Activated CD8-positive, alpha-beta T cell treated with anti-CD3 and anti-CD28 coated beads for 36 hours (primary cell): ENCODE results near the gene KLF5. TPM values are rescaled to one million over a fixed set of nuclear protein-coding genes. Genes with fewer than 3 reads are reported as not detected.

Experiments
- ATAC-seq: fragments of 200-7000 bp; cut with Tn5 transposase; one replicate; pipeline ENCODE4 v1.10.0; 2021; ENCODE audit warnings: mild to moderate bottlenecking, moderate library complexity
- CTCF ChIA-PET: fragments of 350-600 bp; sonication (Branson Sonifier 250); formaldehyde crosslinking; loops from one replicate; lab custom pipeline; 2021; ENCODE audit warnings: antibody characterized with exemption; lab: Charles Lee
- POLR2A ChIA-PET: fragments of 350-600 bp; sonication (Branson Sonifier 250); formaldehyde crosslinking; loops from one replicate; lab custom pipeline; 2021; ENCODE audit warnings: antibody characterized with exemption; lab: Charles Lee
- DNase-seq: peaks from one replicate; pipeline ENCODE4 v3.0.0-alpha.2; 2020
- H3K27ac Mint-ChIP-seq: one replicate; pipeline ENCODE4 v1.8.0; 2021; ENCODE audit warnings: mild to moderate bottlenecking, mixed read lengths
- H3K27me3 Mint-ChIP-seq: one replicate; pipeline ENCODE4 v1.8.0; 2021; ENCODE audit warnings: mixed read lengths
- H3K36me3 Mint-ChIP-seq: one replicate; pipeline ENCODE4 v1.8.0; 2021; ENCODE audit warnings: low read depth, mixed read lengths
- H3K4me1 Mint-ChIP-seq: one replicate; pipeline ENCODE4 v1.8.0; 2021; ENCODE audit warnings: low read depth, mixed read lengths
- H3K4me3 Mint-ChIP-seq: one replicate; pipeline ENCODE4 v1.8.0; 2021; ENCODE audit warnings: mild to moderate bottlenecking, moderate library complexity, mixed read lengths
- H3K9me3 Mint-ChIP-seq: one replicate; pipeline ENCODE4 v1.8.0; 2021; ENCODE audit warnings: mixed read lengths
- intact Hi-C: fragments of 100-400 bp; cut with micrococcal nuclease; formaldehyde crosslinking; loops from one replicate; pipeline ENCODE4 v1.10.0; 2022
- total RNA-seq, 2 experiments: library from RNA; stranded (reverse); gene quantifications; one replicate each; pipeline ENCODE4 v1.2.3, GENCODE V29; 2021
- TF ChIP-seq, protein P1 (sequence below): fragments of 200-600 bp; IDR thresholded peaks from one replicate; pipeline ENCODE4 v1.8.0; 2022; ENCODE audit warnings: antibody characterized with exemption, mild to moderate bottlenecking

The KLF5 gene
- total RNA-seq, 2 experiments from 2014 or later: 1.3 to 1.6 TPM

DNA sequence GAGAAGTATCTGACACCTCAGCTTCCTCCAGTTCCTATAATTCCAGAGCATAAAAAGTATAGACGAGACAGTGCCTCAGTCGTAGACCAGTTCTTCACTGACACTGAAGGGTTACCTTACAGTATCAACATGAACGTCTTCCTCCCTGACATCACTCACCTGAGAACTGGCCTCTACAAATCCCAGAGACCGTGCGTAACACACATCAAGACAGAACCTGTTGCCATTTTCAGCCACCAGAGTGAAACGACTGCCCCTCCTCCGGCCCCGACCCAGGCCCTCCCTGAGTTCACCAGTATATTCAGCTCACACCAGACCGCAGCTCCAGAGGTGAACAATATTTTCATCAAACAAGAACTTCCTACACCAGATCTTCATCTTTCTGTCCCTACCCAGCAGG lies 3.1 kb downstream of the KLF5 start:
- H3K27me3 Mint-ChIP-seq: peaks cover 27% of the 10 kb centered on the region
- intact Hi-C loops: no loop called here
- POLR2A ChIA-PET: no interaction called here
- ATAC-seq: no peak
- H3K27ac Mint-ChIP-seq: no peak overlapping the region
- H3K4me3 Mint-ChIP-seq: no peak overlapping the region
- CTCF ChIA-PET: no interaction called here
- TF ChIP-seq, protein P1, sequence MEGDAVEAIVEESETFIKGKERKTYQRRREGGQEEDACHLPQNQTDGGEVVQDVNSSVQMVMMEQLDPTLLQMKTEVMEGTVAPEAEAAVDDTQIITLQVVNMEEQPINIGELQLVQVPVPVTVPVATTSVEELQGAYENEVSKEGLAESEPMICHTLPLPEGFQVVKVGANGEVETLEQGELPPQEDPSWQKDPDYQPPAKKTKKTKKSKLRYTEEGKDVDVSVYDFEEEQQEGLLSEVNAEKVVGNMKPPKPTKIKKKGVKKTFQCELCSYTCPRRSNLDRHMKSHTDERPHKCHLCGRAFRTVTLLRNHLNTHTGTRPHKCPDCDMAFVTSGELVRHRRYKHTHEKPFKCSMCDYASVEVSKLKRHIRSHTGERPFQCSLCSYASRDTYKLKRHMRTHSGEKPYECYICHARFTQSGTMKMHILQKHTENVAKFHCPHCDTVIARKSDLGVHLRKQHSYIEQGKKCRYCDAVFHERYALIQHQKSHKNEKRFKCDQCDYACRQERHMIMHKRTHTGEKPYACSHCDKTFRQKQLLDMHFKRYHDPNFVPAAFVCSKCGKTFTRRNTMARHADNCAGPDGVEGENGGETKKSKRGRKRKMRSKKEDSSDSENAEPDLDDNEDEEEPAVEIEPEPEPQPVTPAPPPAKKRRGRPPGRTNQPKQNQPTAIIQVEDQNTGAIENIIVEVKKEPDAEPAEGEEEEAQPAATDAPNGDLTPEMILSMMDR: no peak
- H3K4me1 Mint-ChIP-seq: peaks cover 15% of the 10 kb centered on the region
- no peaks in the 10 kb centered on the region for H3K9me3 Mint-ChIP-seq
- no peaks in the 10 kb centered on the region for H3K36me3 Mint-ChIP-seq
- no peak for DNase-seq

DNA sequence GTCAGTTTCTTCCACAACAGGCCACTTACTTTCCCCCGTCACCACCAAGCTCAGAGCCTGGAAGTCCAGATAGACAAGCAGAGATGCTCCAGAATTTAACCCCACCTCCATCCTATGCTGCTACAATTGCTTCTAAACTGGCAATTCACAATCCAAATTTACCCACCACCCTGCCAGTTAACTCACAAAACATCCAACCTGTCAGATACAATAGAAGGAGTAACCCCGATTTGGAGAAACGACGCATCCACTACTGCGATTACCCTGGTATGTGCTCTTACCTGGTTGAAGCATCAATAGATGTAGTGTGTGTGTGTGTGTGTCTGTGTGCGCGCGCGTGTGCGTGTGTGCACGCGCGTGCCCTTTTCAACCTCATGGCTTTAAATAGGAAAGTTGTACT lies 3.7 kb downstream of the KLF5 start:
- Mint-ChIP-seq H3K4me3 (no peak overlapping the region), H3K9me3 (no peaks in the 10 kb centered on the region), H3K27me3 (peaks cover 24% of the 10 kb centered on the region), H3K27ac (no peak overlapping the region), H3K4me1 (peaks cover 15% of the 10 kb centered on the region), H3K36me3 (no peaks in the 10 kb centered on the region)
- ATAC-seq: no peak
- TF ChIP-seq, protein P1: no peak
- intact Hi-C loops: no loop called here
- DNase-seq: no peak
- CTCF ChIA-PET: no interaction called here
- POLR2A ChIA-PET: no interaction called here

DNA sequence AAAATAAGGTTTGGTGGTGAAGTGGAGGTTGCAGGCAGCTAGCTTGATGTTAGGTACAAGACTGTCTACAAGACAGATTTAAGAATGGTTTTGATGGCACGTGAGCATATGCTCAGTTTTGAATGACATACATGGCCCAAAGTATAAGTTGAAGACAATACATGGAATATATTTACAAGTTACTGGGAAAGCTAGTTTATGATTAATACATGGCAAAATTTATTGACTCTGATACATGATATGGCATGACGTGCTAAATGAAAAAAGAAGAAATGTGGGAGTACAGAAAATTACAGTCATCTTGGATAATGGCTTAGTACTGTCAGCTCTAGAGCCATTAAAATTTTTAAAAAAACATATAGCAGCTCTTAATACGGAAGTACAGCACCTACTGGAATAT lies 4.4 kb downstream of the KLF5 start:
- Mint-ChIP-seq H3K4me3 (no peak overlapping the region), H3K27ac (no peak overlapping the region), H3K27me3 (peaks cover 17% of the 10 kb centered on the region), H3K9me3 (no peaks in the 10 kb centered on the region), H3K36me3 (no peaks in the 10 kb centered on the region), H3K4me1 (peaks cover 12% of the 10 kb centered on the region)
- DNase-seq (no peak), ATAC-seq (no peak)
- TF ChIP-seq, protein P1: no peak
- intact Hi-C loops: no loop called here
- POLR2A ChIA-PET: no interaction called here
- CTCF ChIA-PET: no interaction called here

DNA sequence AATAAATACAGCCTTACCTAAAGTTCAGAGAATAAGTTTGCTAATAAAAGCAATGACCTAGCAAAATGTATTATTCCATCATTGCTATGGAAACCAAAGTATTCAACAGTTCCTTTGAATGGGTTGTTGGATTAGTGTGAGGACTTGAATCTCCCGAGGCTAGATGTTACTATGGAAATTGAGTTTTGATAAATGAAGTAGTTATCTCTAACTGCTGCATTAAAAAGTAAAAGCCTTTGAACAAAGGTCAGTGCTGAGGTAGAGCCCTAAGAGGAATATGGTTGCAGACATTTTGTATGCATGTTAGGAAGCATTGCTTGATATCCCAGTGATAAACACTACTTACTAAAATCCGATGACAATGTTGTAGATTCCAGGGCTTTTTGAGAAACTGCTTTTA lies 6.2 kb downstream of the KLF5 start:
- ATAC-seq: no peak
- no peak overlapping the region for H3K4me3 Mint-ChIP-seq
- H3K4me1 Mint-ChIP-seq: peaks cover 7% of the 10 kb centered on the region
- ChIA-PET POLR2A (no interaction called here), CTCF (no interaction called here)
- no peak for DNase-seq
- no peaks in the 10 kb centered on the region for H3K9me3 Mint-ChIP-seq
- H3K36me3 Mint-ChIP-seq: no peaks in the 10 kb centered on the region
- H3K27ac Mint-ChIP-seq: no peak overlapping the region
- H3K27me3 Mint-ChIP-seq: peaks cover 11% of the 10 kb centered on the region
- TF ChIP-seq, protein P1: no peak
- intact Hi-C loops: no loop called here

DNA sequence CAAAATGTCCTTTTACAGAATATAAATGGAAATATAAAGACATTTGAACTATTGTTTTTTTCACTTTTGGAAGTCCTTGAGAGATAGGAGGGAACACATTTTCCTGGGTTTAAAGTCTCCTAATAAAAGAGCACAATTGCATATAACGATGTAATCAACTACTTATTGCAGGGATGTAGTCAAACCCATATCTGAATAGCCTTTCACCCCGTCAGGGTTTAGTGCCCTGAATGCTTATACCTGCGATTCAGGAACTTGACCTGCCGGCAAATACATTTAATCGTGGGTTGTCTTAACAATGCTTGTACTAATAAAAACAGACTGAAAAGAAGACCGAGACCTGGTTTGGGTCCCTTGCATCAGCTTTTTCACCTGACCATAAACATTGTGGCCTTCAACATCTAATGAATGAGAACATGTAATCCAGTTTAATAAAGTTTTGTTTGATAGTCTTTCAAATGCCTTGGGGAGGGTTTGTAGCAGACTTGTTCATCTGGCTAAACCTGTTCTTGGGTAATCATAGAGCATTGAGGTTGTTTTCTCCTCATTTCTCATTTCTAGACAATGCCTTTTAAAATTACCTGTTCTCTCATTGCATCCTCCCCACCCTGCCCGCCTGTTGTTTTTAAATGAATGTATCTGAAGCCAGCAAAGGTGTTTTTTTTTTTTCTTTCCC lies 7.0 kb downstream of the KLF5 start:
- Mint-ChIP-seq H3K4me3 (no peak overlapping the region), H3K9me3 (no peaks in the 10 kb centered on the region), H3K27me3 (peaks cover 4% of the 10 kb centered on the region), H3K27ac (no peak overlapping the region), H3K4me1 (no peaks in the 10 kb centered on the region), H3K36me3 (no peaks in the 10 kb centered on the region)
- ChIA-PET CTCF (no interaction called here), POLR2A (no interaction called here)
- TF ChIP-seq, protein P1: no peak
- ATAC-seq (no peak), DNase-seq (no peak)
- intact Hi-C loops: no loop called here
